HL-60 (cell line): ENCODE results near the gene CHCHD10.

Source experiments
- DNase-seq, 2 experiments: peaks; one replicate each; pipeline ENCODE4 v3.0.0-alpha.2; 2010 to 2020; ENCODE audit warnings: low read depth in 1 of 2, low spot score in 1 of 2
- H3K27ac ChIP-seq: fragments of 250-450 bp; sonication (Bioruptor Pico); replicated peaks from 2 replicates; pipeline ENCODE4 v1.5.1; 2020; ENCODE audit warnings: mild to moderate bottlenecking, moderate library complexity
- H3K27me3 ChIP-seq: fragments of 250-450 bp; sonication (Bioruptor Pico); 2 replicates; pipeline ENCODE4 v1.5.1; 2021; ENCODE audit warnings: mild to moderate bottlenecking, moderate library complexity; ENCODE audit not compliant: insufficient read depth, poor library complexity, severe bottlenecking
- H3K4me3 ChIP-seq: replicated peaks from 2 replicates; pipeline ENCODE4 v1.5.1; 2011; ENCODE audit warnings: mild to moderate bottlenecking, control low read depth, low read length; ENCODE audit not compliant: insufficient read depth
- CTCF ChIP-seq: IDR thresholded peaks from one replicate; pipeline ENCODE4 v1.5.1; 2011; ENCODE audit warnings: low read length, control low read depth, inconsistent platforms; ENCODE audit not compliant: insufficient read depth
- GABPA ChIP-seq: IDR thresholded peaks from 2 replicates; pipeline ENCODE4 v1.6.1; 2012; ENCODE audit warnings: low read depth
- POLR2AphosphoS5 ChIP-seq: IDR thresholded peaks from 2 replicates; pipeline ENCODE4 v1.6.1; 2012; ENCODE audit warnings: low read depth
- SPI1 ChIP-seq: IDR thresholded peaks from 2 replicates; pipeline ENCODE4 v1.6.1; 2012; ENCODE audit warnings: low read depth, mild to moderate bottlenecking, borderline replicate concordance
- TF ChIP-seq, protein P1 (sequence below): IDR thresholded peaks from 2 replicates; pipeline ENCODE4 v1.6.1; 2012; ENCODE audit warnings: low read depth; ENCODE audit not compliant: insufficient replicate concordance

Gene CHCHD10

GRCh38 chr22:23804781-23805291 lies 37.1 kb upstream of the CHCHD10 start:
- Histone ChIP-seq H3K27me3 (no peaks in the 10 kb centered on the region), H3K27ac (no peak overlapping the region), H3K4me3 (no peak overlapping the region)
- DNase-seq: no peak
- no peak for TF ChIP-seq GABPA
- TF ChIP-seq SPI1: no peak
- TF ChIP-seq POLR2AphosphoS5: no peak
- TF ChIP-seq CTCF: no peak
- TF ChIP-seq, protein P1, sequence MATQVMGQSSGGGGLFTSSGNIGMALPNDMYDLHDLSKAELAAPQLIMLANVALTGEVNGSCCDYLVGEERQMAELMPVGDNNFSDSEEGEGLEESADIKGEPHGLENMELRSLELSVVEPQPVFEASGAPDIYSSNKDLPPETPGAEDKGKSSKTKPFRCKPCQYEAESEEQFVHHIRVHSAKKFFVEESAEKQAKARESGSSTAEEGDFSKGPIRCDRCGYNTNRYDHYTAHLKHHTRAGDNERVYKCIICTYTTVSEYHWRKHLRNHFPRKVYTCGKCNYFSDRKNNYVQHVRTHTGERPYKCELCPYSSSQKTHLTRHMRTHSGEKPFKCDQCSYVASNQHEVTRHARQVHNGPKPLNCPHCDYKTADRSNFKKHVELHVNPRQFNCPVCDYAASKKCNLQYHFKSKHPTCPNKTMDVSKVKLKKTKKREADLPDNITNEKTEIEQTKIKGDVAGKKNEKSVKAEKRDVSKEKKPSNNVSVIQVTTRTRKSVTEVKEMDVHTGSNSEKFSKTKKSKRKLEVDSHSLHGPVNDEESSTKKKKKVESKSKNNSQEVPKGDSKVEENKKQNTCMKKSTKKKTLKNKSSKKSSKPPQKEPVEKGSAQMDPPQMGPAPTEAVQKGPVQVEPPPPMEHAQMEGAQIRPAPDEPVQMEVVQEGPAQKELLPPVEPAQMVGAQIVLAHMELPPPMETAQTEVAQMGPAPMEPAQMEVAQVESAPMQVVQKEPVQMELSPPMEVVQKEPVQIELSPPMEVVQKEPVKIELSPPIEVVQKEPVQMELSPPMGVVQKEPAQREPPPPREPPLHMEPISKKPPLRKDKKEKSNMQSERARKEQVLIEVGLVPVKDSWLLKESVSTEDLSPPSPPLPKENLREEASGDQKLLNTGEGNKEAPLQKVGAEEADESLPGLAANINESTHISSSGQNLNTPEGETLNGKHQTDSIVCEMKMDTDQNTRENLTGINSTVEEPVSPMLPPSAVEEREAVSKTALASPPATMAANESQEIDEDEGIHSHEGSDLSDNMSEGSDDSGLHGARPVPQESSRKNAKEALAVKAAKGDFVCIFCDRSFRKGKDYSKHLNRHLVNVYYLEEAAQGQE: no peak

DNA sequence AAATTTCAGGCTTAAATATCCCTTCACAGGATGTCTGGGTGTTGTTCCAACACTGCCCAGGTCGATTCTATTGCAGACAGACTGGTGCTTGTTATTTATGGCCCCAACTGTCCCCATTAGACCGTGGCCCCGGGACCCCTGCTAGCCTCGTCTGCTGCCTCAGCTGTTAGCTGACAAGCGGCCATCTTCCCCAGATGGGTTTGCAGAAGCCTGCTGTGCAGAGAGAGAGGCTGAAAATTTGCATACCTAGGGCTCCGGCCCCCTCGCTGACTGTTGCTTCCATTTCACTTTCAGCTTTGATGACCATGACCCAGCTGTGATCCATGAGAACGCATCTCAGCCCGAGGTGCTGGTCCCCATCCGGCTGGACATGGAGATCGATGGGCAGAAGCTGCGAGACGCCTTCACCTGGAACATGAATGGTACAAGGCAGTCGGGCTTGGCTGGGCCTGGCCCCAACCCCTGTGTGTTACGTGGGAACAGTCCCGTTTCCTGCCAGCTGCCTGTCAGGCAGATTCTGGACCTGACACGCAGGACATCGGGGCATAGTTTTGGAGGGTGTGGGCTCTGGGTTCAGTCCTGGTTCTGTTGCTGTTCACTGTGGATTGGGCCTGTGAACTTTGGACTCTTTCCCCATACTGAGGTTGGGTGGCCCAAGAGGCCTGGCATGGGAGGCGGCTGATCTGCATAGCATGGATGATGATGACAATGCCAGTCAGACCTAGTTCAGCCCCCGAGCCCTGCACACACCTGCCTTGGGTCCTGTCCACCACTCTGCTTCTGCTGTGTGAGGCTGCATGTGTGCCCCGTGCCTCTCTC lies 35.4 kb upstream of the CHCHD10 start:
- H3K27me3 ChIP-seq: no peaks in the 10 kb centered on the region
- no peak for DNase-seq
- TF ChIP-seq POLR2AphosphoS5 (no peak), GABPA (no peak), CTCF (no peak), SPI1 (no peak)
- TF ChIP-seq, protein P1: no peak
- no peak overlapping the region for H3K27ac ChIP-seq
- H3K4me3 ChIP-seq: no peak overlapping the region

- Histone ChIP-seq H3K27me3 (no peaks in the 10 kb centered on the region), H3K4me3 (no peak overlapping the region), H3K27ac (no peak overlapping the region)
- DNase-seq: no peak
- TF ChIP-seq CTCF (no peak), SPI1 (no peak), GABPA (no peak), POLR2AphosphoS5 (no peak)
- TF ChIP-seq, protein P1: no peak
Observed at GRCh38 chr22:23801886-23802377, 34.2 kb upstream of the CHCHD10 start.
